Forelimb muscle (tissue), 1 donor: ENCODE data around the gene PRKAR2A. TPM values are rescaled to one million over a fixed set of nuclear protein-coding genes. Genes with fewer than 3 reads are reported as not detected.

Experiments
- DNase-seq: peaks from one replicate; pipeline ENCODE4 v3.0.0-alpha.2; 2013; ENCODE audit warnings: low read depth
- polyA plus RNA-seq: library from polyadenylated mRNA; unstranded; fragments of 120-200 nt; gene quantifications from one replicate; pipeline ENCODE4 v1.2.1, GENCODE V29; 2013; ENCODE audit not compliant: insufficient read length

The PRKAR2A gene
- 41.3 TPM for polyA plus RNA-seq

GRCh38 chr3:48847504-48848423, at the start of gene PRKAR2A:
PRKAR2A (minus strand) TSS chr3:48847874; CDS start chr3:48847596, 278 bp downstream.
- DNase-seq = peak; percentile 81

- DNase-seq = no peak
These were observed 49.3 kb upstream of the PRKAR2A start for GRCh38 chr3:48896936-48897335.

GRCh38 chr3:48894516-48894915, 46.8 kb upstream of the PRKAR2A start:
- DNase-seq = no peak

DNA sequence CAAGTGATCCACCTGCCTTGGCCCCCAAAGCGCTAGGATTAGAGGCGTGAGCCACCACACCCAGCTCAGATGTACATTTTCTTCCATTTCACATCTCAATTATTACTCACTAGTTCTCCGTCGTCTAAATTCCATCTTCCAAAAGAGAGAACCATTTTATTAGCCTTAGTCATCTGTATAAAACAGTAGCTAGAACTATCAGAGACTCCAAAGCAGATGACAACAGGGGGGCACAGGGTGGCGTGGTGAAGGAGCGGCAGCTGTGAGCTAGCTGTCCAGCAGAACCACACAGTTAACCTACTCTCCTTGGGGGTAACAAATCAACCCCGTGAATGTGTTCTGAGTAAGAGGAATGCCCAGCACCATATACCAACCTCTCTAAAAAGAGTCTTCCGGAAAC, 43.9 kb upstream of the PRKAR2A start:
- DNase-seq = no peak

GRCh38 chr3:48885753-48886152, 38.1 kb upstream of the PRKAR2A start:
- DNase-seq = no peak

GRCh38 chr3:48881652-48882114, 34.0 kb upstream of the PRKAR2A start:
- no peak for DNase-seq

GRCh38 chr3:48881006-48881405, 33.3 kb upstream of the PRKAR2A start:
- no peak for DNase-seq

DNA sequence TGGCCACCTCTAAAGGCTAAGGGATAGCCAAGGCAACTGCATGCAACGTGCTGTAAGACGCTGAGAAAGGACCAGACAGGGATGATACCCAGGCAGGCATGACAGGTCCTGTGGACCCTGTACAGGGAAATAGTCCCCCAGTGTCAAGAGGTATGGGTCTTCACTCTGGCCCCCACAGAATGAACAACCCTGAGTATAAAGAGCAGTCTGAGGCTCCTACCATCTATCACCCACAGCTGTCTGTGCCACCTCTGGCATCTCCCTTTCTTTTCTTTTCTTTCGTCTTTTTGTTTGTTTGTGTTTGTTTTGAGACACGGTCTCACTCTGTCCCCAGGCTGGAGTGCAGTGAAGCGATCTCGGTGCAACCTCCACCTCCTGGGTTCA, 32.3 kb upstream of the PRKAR2A start:
- DNase-seq = no peak

DNA sequence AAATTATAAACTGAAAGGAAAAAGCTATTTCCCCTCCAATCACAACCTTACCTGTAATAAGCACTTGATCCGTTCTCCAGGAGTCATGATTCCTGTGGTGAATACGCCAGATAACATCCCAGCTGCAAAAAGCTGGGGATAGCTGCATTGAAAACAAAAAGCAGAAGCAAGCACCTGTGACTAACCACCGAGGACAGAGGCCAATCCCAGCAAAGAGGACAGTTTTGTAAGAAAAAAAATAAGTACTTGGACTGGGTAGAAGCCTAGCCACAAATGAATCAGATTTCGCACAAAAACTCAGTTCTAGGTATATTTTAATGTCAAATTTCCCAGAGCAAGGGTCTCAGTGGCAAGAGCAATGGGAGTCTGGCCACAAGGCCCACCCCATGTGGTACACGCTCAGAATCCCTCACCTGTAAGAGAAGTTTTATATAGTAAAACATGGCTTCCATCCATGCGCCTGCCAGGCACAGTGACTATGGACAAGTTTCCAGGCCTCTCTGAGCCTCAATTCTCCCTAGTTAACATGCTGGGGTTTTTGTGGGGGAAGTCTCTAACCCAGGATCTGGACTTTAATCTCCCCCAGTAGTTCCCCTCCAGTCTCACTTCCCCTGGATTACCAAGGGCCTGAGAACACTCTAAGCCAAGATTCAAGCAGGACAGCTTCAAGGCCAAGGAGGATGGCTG, 31.8 kb upstream of the PRKAR2A start:
- no peak for DNase-seq

- no peak for DNase-seq
These were observed 30.0 kb upstream of the PRKAR2A start for GRCh38 chr3:48877671-48878070.

DNA sequence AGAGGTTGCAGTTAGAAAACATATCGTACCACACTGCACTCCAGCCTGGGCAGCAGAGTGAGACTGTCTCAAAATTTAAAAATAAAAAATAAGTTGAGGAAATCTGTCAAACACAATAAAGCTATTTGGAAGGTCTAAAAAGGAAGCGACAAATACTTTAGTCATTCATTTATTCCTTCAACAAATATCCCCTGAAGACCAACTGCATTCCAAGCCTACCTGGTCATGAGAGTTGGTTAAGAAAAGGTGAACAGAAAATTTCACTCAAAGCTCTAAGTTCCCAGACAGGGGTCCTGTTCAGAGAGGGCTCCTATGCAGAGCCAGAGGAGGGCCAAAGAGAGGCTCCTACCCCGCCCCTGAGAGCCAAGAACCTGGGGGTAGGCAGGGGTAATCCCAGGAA, 15.4 kb upstream of the PRKAR2A start:
- no peak for DNase-seq

- no peak for DNase-seq
These were observed 11.5 kb upstream of the PRKAR2A start for GRCh38 chr3:48859206-48859605.

- DNase-seq = no peak
These were observed 11.0 kb upstream of the PRKAR2A start for GRCh38 chr3:48858709-48859108.

GRCh38 chr3:48857641-48858040, 10.0 kb upstream of the PRKAR2A start:
- DNase-seq = no peak

DNA sequence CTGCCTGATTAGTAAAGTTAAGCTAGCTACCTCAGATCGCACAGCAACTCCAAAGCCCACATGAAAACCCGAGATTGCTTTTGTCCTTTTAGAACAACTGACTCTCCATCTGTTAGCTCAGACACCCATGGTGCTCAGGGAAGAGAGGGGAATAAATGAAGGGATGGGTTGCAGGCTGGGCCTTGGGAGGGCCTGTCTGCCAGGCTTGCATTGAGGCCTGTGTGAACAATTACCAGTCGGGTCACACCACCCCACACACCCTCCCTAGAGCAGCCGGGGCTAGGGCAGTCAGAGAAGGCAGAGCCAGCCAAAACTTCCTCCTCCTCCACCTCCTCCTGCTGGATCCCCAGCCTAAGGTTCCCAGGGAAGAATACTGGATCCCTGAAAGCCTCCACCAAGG, 8.8 kb upstream of the PRKAR2A start:
- DNase-seq = no peak

DNA sequence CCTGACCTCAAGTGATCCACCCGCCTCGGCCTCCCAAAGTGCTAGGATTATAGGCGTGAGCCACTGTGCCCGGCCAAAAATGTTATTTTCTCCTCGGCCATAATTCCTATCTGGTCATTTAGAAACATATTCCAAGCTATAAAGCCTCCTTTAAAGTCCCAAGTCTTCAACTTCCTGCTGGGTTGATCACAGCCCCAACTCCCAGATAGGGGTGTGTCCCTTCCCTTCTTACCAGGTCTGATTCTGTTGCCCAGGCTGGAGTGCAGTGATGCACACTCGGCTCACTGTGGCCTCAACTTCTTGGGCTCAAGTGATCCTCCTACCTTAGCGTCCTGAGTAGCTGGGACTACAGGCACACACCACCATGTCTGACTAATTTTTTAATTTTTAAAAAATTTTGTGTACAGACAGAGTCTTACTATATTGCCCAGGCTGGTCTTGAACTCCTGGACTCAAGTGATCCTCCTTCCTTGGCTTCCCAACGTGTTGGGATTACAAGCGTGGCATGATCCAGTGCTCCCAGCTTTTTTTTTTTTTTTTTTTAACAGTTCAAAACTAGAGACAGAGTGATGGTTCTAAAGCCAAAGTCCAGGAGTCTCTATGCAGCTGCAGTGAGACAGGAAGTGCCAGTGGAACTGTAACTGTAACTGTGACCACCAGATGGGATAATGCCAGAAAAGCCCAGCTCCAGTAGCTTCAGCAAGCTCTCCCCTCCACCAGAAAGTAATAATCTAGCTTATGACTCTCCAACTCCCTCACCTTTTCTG, 8.2 kb upstream of the PRKAR2A start:
- no peak for DNase-seq

GRCh38 chr3:48852151-48852550, 4.5 kb upstream of the PRKAR2A start:
- DNase-seq = no peak

DNA sequence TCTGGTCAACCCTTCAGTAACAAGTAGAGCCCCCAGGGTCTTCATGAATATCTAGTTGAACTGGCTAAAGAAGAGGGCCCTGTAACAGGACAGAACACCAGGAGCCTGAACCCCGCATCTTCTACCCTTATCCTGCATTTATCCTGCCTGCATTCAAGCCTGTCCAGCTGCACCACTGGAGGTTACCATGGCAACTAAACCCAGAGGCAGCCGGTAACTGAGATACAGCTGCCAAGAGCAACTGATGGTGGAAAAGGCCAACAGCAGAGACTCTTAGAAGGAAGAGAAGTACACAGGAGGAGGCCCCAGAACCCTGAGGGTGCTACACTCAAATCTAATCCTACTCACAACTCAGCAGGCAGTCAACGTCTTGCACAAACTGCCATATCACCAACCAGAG, 3.7 kb upstream of the PRKAR2A start:
- DNase-seq = no peak

DNA sequence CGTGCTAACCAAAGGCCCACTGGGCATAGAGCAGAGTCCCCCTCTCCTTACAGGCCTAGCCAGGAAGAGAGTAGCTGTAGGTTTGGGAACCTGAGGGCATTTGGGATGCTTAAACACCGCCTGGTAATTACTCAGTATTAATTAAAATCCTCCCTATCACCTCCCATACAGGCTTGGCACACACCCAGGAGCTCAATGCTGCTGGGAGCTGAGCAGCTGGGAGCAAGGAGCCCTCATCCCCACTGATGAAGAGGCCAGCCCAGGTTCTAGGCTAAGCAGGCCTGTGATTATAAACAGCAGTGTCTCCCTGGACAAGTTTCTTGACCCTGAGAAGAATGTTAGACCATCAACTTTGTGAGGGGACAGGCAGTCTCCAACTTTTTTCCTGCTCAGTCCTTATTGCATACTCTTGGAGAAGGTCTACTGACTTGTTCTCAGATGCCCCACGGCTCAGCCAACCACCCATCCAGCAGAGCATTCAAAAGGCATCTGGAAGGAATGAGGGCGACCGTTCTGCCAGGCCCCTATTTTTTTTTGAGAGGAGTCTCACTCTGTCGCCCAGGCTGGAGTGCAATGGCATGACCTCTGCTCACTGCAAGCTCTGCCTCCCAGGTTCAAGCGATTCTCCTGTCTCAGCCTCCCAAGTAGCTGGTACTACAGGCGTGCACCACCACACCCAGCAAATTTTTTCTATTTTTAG, 1.3 kb upstream of the PRKAR2A start:
- DNase-seq = no peak

GRCh38 chr3:48847053-48847503, 596 bp downstream of the PRKAR2A start:
- DNase-seq = no peak

DNA sequence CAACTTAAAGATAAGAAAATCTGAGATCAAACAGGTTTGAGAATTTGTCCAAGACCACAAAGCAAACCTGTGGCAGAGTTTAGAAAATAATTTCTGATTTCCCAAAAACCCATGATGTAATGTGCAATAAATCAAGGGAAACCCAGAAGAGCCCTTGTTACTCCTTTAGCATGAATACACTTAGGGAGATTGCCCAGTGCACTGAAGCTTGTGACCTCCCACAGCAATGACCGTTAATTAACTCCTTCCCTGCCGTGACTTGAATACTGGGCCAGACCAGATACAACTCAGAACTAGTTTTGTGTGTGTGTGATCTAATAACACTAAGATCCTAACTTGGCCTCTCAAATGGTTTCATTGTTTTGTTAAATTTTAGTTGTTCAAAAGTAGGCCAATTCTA, 2.5 kb downstream of the PRKAR2A start:
- DNase-seq = no peak
